PC-3 (cell line): Measurements from ENCODE around the gene TMEM163.

Source experiments
- EZH2 ChIP-seq: fragments of 300-600 bp; sonication (generic); IDR thresholded peaks from one replicate; pipeline ENCODE4 v1.6.1; 2017; ENCODE audit warnings: antibody characterized with exemption, mild to moderate bottlenecking, low read length; ENCODE audit not compliant: unreplicated experiment
- TF ChIP-seq, protein P1 (sequence below): fragments of 300-600 bp; sonication (generic); conservative IDR thresholded peaks from 2 replicates; pipeline ENCODE4 v1.5.1; 2017; ENCODE audit warnings: antibody characterized with exemption, low read depth, mild to moderate bottlenecking, low read length

DNA sequence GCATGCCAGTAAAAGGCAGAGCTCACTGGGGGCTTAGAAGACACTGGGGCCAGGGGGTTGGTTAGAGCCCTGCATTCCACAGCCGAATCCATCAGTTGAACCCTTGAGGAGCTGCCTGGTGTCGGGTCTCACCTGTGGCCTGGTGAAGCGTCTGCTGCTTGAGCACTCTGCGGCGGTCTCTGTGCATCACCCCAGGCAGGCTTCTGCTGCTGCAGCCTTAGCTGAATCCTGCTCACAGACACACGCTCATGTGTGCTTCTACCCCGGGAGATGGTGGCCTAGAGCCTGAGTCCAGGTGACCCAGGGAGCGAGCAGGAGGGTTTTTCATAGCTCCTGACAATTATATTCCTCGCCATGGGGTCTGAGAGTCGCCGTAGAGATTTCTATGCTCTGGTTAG lies 272.8 kb downstream of the TMEM163 start:
- TF ChIP-seq, protein P1, sequence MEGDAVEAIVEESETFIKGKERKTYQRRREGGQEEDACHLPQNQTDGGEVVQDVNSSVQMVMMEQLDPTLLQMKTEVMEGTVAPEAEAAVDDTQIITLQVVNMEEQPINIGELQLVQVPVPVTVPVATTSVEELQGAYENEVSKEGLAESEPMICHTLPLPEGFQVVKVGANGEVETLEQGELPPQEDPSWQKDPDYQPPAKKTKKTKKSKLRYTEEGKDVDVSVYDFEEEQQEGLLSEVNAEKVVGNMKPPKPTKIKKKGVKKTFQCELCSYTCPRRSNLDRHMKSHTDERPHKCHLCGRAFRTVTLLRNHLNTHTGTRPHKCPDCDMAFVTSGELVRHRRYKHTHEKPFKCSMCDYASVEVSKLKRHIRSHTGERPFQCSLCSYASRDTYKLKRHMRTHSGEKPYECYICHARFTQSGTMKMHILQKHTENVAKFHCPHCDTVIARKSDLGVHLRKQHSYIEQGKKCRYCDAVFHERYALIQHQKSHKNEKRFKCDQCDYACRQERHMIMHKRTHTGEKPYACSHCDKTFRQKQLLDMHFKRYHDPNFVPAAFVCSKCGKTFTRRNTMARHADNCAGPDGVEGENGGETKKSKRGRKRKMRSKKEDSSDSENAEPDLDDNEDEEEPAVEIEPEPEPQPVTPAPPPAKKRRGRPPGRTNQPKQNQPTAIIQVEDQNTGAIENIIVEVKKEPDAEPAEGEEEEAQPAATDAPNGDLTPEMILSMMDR: no peak
- TF ChIP-seq EZH2: no peak
